GM10266 (cell line): ENCODE measurements around the gene SLC28A1.
A peak's percentile ranks its signal among the peaks of the same experiment; 100 is the strongest.

Source experiments
- DNase-seq: peaks from one replicate; pipeline ENCODE4 v3.0.0; 2012; ENCODE audit errors: extremely low spot score
- CTCF ChIP-seq: IDR thresholded peaks from 2 replicates; pipeline ENCODE4 v1.5.1; 2012; ENCODE audit warnings: mild to moderate bottlenecking, low read depth; ENCODE audit not compliant: control insufficient read depth, insufficient read depth; ENCODE audit errors: missing control alignments

Gene SLC28A1

DNA sequence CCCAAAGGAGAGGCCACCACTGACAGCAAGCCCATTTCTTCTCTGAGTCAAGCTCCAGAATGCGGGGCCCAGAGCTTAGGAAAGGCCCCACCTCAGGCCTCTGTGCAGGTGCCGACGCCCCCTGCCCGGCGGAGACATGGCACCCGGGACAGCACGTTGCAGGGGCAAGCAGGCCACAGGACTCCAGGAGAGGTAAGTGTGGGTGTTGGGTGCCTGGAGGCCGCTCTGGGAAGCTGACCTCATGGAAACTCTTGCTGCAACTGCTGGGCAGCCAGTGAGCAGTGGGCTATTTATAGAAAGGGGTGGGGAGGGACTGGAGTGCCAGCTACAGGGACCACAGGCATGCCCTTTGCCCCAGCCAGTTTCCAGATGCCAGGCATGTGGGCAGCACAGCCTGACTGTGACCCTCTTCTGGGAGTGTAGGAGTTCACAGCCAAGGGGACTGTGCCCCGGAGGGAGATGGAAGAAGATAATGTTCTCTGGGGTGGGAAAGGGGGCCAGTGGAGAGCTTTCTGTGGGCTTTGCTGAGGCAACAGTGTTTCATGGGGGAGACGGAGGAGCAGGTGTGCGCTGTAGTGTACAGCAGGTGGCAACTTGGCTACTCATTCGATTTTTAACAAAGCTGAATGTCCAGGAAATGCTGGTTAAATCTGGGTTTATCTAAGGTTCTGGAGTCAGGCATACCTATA is 43.6 kb upstream of the SLC28A1 start:
- no peak for TF ChIP-seq CTCF
- no peak for DNase-seq

DNA sequence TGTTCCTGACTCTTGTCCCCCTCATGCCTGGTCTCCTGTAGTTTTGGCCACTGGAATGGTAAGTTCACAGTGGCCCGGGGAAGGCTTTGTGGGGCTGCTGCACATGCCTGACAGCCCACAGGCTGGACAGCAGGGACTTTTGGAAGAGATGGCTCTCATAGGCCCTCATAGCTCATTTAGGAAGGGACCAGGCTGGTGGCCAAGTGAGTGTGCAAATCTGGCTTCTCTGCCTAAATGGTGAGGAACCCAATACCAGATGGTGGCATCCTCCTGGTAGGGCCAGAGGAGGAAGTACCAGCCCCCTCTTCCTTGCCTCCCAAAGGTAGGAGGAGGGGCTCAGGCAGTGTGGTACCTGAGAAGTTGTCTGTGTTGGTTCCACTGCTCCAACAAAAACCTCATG is 41.7 kb upstream of the SLC28A1 start:
- DNase-seq, result no peak
- TF ChIP-seq CTCF, result no peak

DNA sequence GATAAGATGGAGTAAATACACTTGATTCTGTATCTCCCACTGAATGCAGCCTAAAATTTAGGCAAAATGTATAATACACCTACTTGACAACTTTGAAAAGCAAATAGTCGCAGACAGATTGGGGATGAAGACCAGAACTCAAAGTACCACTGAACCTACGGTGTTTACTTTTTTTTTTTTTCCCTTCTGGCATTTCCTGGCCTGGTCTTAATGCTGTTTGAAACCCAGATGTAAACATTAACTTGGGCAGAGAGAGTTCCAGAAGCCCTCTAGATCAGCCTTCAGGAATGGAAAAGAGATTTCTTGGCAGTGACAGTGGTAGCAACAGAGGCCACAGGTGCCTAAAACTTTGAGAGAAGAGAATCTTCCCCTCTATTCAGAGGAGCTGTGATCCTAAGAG is 39.5 kb upstream of the SLC28A1 start:
- TF ChIP-seq CTCF, result no peak

DNA sequence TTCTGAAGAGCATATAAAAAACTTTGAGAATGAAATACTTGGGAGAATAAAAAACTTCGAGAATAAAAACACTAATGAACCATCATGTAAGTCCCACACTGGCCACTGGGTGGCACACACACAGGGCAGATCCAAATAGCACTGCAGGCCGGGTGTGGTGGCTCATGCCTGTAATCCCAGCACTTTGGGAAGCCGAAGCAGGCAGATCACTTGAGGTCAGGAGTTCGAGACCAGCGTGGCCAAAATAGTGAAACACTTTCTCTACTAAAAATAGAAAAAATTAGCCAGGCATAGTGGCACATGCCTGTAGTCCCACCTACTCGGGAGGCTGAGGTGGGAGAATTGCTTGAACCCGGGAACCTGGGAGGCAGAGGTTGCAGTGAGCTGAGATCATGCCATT is 38.8 kb upstream of the SLC28A1 start:
- TF ChIP-seq CTCF, result peak; percentile 64
- peak; percentile 58 for DNase-seq

More for the DNA sequence above, 39.5 kb upstream of the SLC28A1 start:
- DNase-seq, result no peak

- TF ChIP-seq CTCF, result no peak
- no peak for DNase-seq
Measured at GRCh38 chr15:84846269-84846668, 38.2 kb upstream of the SLC28A1 start.

DNA sequence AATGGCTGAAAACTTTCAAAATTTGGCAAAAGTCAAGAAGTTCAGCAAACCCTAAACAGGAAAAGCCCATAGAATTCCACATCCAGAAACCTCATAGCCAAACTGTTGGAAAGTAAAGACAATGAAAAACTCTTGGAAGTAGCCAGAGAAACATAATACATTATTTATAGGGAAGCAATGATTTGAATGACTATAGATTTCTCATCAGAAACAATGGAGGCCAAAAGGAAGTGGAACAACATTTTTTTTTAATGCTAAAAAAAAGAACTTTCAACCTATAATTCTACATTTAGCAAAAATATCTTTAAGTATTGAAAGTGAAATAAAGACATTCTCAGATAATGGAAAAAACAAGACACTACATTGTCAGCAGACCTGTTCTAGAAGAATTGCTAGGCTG is 37.1 kb upstream of the SLC28A1 start:
- no peak for DNase-seq
- TF ChIP-seq CTCF, result no peak

GRCh38 chr15:84852212-84852611 is 32.2 kb upstream of the SLC28A1 start:
- DNase-seq, result no peak
- TF ChIP-seq CTCF, result no peak
